ENCODE measurements around the gene HDDC3. TPM values are rescaled to one million over a fixed set of nuclear protein-coding genes. Genes with fewer than 3 reads are reported as not detected.

Gene HDDC3
- total RNA-seq, 1 experiment from 2014 or later: 25.5 TPM

DNA sequence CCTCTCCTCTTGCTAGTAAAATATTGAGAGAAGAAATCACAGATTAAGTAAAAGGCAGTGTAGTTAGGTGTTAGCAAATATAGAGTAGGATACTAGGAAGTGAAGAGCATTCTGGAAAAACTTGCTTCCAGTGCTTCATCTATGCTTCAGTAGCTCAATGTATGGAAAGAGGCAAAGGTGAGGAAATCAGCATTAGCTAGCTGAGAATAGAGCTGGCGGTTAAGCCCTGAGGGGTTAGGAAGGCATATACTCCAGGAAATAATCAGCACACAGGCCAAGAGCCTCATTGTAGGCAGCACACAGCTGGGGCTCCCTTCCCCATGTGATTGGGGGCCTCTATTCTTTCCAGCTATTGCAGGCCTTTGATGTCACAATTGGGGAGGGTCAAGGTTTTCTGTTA, 36.1 kb upstream of the HDDC3 start:
- no TSS peak for BruUV-seq (replicated peaks)
- Mint-ChIP-seq H3K36me3 (ENCODE audit: insufficient read depth, unreplicated experiment) (peaks cover 45% of the 10 kb centered on the region), H3K9me3 (ENCODE audit: unreplicated experiment) (no peaks in the 10 kb centered on the region), H3K4me3 (ENCODE audit: unreplicated experiment) (no peak overlapping the region), H3K27me3 (ENCODE audit: insufficient read depth, unreplicated experiment) (no peaks in the 10 kb centered on the region), H3K4me1 (ENCODE audit: insufficient read depth, unreplicated experiment) (peaks cover under 1% of the 10 kb centered on the region), H3K27ac (ENCODE audit: low read depth, unreplicated experiment) (no peak overlapping the region)
- CTCF ChIA-PET: interaction anchor here (1.0 to 3.5 kb wide), 3 partner anchors 11 to 37 kb away, joined by 3 to 36 read pairs (median 3); no protein-coding TSS in a partner anchor
- no peak for DNase-seq (ENCODE audit: unreplicated experiment)
- TF ChIP-seq, protein P1, sequence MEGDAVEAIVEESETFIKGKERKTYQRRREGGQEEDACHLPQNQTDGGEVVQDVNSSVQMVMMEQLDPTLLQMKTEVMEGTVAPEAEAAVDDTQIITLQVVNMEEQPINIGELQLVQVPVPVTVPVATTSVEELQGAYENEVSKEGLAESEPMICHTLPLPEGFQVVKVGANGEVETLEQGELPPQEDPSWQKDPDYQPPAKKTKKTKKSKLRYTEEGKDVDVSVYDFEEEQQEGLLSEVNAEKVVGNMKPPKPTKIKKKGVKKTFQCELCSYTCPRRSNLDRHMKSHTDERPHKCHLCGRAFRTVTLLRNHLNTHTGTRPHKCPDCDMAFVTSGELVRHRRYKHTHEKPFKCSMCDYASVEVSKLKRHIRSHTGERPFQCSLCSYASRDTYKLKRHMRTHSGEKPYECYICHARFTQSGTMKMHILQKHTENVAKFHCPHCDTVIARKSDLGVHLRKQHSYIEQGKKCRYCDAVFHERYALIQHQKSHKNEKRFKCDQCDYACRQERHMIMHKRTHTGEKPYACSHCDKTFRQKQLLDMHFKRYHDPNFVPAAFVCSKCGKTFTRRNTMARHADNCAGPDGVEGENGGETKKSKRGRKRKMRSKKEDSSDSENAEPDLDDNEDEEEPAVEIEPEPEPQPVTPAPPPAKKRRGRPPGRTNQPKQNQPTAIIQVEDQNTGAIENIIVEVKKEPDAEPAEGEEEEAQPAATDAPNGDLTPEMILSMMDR (IDR thresholded peaks at IDR 0.05; ENCODE audit: unreplicated experiment): no peak
- POLR2A ChIA-PET: interaction anchor here (1.1 kb wide), 1 partner anchor 15 kb away, joined by 3 read pairs; no protein-coding TSS in a partner anchor
- intact Hi-C loops (cut with micrococcal nuclease): no loop called here

DNA sequence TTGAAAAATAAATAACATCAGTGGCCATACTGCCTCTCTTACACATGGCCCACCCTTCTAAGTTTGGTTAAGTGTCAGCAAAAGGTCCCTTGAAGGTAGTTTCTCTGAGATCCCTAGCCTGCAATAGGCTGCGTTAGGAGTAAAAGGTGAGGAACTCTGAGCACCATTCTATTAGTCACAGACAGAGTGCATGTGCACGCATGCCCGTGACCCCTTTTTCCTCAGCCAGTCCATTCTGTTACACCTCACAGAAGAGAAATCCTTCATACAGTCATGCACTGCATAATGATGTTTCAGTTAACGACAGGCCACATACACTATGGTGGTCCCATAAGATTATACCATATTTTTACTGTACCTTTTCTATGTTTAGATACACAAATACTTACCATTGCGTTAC, 34.9 kb upstream of the HDDC3 start:
- peaks cover 5% of the 10 kb centered on the region for H3K4me1 Mint-ChIP-seq (ENCODE audit: insufficient read depth, unreplicated experiment)
- intact Hi-C loops (cut with micrococcal nuclease): no loop called here

DNA sequence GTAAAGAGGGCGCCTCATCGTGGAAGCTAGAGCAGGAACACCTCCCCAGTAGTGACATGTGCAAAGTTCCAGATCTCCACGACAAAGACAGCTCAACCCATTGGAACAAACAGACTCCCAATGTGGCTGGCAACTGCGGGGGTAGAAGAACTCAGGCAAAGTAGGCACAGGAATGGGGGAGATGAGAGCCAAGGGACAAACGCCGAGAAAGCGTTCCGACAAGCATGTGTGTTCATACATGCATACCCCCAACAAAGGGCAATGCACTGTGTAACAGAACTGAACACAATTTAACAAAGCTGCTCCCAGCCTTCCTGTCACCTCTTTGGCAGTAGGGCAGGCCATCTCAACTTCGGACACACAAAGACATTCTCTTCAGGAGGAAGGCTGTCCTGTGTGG, 33.9 kb upstream of the HDDC3 start:
- ChIA-PET CTCF (interaction anchor here (0.8 to 3.5 kb wide), 4 partner anchors 9 to 88 kb away, joined by 3 to 36 read pairs (median 4); partner anchors contain the start of gene UNC45A), POLR2A (interaction anchor here (0.6 to 1.6 kb wide), 5 partner anchors 9 to 23 kb away, joined by 3 to 8 read pairs (median 3); partner anchors contain the start of gene RCCD1)
- TF ChIP-seq, protein P1 (IDR thresholded peaks at IDR 0.05; ENCODE audit: unreplicated experiment): no peak
- H3K9me3 Mint-ChIP-seq (ENCODE audit: unreplicated experiment): no peaks in the 10 kb centered on the region
- intact Hi-C loops (cut with micrococcal nuclease): no loop called here
- TSS peak; percentile 85 for BruUV-seq (replicated peaks)
- H3K27me3 Mint-ChIP-seq (ENCODE audit: insufficient read depth, unreplicated experiment): no peaks in the 10 kb centered on the region
- peaks cover 5% of the 10 kb centered on the region for H3K4me1 Mint-ChIP-seq (ENCODE audit: insufficient read depth, unreplicated experiment)
- peaks cover 46% of the 10 kb centered on the region for H3K36me3 Mint-ChIP-seq (ENCODE audit: insufficient read depth, unreplicated experiment)
- H3K4me3 Mint-ChIP-seq (ENCODE audit: unreplicated experiment): no peak overlapping the region
- peak overlapping the region; percentile 66 for H3K27ac Mint-ChIP-seq (ENCODE audit: low read depth, unreplicated experiment)
- DNase-seq (ENCODE audit: unreplicated experiment): no peak

More for the DNA sequence above, 34.9 kb upstream of the HDDC3 start:
- H3K9me3 Mint-ChIP-seq (ENCODE audit: unreplicated experiment): no peaks in the 10 kb centered on the region
- DNase-seq (ENCODE audit: unreplicated experiment): no peak
- H3K36me3 Mint-ChIP-seq (ENCODE audit: insufficient read depth, unreplicated experiment): peaks cover 47% of the 10 kb centered on the region
- CTCF ChIA-PET: interaction anchor here (0.8 to 3.5 kb wide), 3 partner anchors 10 to 87 kb away, joined by 4 to 36 read pairs (median 5); partner anchors contain the start of gene UNC45A
- BruUV-seq (replicated peaks): no TSS peak
- POLR2A ChIA-PET: interaction anchor here (1.1 to 1.6 kb wide), 4 partner anchors 9 to 13 kb away, joined by 3 to 8 read pairs (median 4); partner anchors contain the start of gene RCCD1
- no peaks in the 10 kb centered on the region for H3K27me3 Mint-ChIP-seq (ENCODE audit: insufficient read depth, unreplicated experiment)
- TF ChIP-seq, protein P1 (IDR thresholded peaks at IDR 0.05; ENCODE audit: unreplicated experiment): no peak
- no peak overlapping the region for H3K4me3 Mint-ChIP-seq (ENCODE audit: unreplicated experiment)
- no peak overlapping the region for H3K27ac Mint-ChIP-seq (ENCODE audit: low read depth, unreplicated experiment)

DNA sequence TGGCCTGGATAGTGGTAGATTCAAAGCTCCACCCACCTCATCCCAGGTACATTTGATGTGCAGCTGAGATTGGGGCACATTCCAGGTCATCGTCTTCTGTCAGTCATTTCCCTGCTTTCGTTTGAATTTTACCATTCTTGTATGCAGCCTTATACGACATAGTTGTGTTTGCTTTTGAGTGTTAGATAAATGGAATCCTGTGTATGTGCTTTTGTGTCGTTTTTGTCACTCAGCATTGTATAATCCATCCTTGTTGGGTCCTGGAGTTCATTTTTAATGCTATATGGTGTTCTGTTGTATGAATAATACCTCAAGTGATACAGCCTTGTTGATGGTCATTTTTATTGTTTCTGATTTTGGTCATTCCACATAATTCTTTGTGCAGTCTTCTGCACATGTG, 29.7 kb upstream of the HDDC3 start:
- intact Hi-C loops (cut with micrococcal nuclease): no loop called here
- no peak for DNase-seq (ENCODE audit: unreplicated experiment)
- Mint-ChIP-seq H3K27ac (ENCODE audit: low read depth, unreplicated experiment) (no peak overlapping the region), H3K4me1 (ENCODE audit: insufficient read depth, unreplicated experiment) (peaks cover 15% of the 10 kb centered on the region), H3K4me3 (ENCODE audit: unreplicated experiment) (no peak overlapping the region), H3K36me3 (ENCODE audit: insufficient read depth, unreplicated experiment) (peaks cover 38% of the 10 kb centered on the region), H3K9me3 (ENCODE audit: unreplicated experiment) (no peaks in the 10 kb centered on the region), H3K27me3 (ENCODE audit: insufficient read depth, unreplicated experiment) (no peaks in the 10 kb centered on the region)
- CTCF ChIA-PET: interaction anchor here (2.5 kb wide), 1 partner anchor 310 kb away, joined by 8 read pairs; no protein-coding TSS in a partner anchor
- no TSS peak for BruUV-seq (replicated peaks)
- POLR2A ChIA-PET: no interaction called here
- TF ChIP-seq, protein P1 (IDR thresholded peaks at IDR 0.05; ENCODE audit: unreplicated experiment): no peak

Data from MCF 10A (cell line).